HG02798 (cell line): ENCODE data around the gene MYOZ2.

Source experiments
- ATAC-seq: cut with Tn5 transposase; IDR thresholded peaks from one replicate; pipeline ENCODE4 v1.9.1; 2021; ENCODE audit warnings: mild to moderate bottlenecking; ENCODE audit not compliant: unreplicated experiment, poor library complexity

The MYOZ2 gene

DNA sequence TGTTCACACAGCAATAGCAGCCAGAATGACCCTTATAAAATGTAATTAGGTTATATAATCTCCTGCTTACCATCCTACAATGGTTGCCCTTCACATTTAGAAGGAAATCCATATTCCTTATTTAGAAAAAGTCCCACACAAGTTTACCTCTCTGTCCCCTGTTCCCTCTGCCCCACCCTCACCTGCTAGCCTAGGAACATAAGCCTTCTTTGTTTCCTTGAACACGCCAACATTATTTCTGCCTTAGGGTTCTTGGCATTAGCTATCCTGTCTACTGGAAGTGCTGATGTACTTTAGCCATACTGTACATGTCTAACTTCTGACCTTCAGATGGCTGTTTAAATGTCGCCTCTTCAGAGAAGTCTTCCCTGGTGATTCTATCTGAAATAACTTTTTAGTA, 48.5 kb downstream of the MYOZ2 start:
- ATAC-seq = no peak

DNA sequence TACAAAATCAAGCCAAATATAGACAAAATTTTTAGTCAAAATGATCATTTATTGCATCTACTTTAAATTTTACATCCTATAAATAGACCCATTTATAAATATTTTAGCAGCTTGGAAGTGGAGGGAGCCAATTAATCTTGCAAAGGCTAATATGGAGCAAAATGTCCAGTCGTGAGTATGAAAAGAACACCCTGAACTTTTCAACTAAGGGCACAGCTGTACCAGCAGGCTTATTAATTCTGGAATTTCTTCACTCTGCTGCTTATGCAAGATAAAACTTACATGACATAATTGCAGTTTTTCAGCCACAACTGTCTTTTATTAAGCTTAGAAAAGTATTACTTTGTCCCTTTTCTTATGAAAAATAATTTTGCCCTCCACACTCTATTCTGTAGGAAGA, 54.0 kb downstream of the MYOZ2 start:
- no peak for ATAC-seq

DNA sequence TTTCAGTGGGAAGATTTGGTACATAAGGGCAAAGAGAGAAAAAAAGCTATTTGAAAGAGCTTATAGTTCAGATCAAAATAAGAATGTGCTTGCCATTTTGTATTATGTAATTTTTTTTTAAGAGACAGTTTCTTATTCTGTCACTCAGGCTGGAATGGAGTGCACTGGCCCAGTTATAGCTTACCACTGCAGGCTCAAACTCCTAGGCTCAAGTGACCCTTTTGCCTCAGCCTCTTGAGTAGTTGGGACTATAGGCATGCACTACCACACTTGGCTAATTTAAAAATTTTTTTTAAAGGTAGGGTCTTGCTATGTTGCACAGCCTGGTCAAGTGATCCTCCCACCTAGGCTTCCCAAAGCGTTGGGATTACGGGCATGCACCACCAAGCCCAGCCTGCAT, 54.7 kb downstream of the MYOZ2 start:
- ATAC-seq = no peak

DNA sequence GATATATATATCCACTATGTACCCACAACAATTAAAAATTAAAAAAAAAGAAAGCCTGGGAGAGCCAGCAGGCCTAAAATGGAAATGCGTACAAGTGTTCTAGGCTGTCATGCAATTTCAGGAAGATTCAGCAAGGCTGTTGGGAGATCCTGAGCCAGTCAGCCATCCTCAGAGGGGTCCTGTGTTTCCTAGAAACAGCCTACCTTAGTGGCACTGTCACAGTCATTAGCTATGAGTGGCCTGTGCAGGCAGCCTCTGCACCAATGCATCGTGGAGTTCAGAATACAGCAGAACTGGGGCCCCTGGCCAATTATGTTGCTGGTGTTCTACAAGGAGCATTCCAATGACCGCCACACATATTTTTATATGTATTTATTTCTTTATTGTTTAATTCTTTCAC, 55.9 kb downstream of the MYOZ2 start:
- ATAC-seq = no peak

DNA sequence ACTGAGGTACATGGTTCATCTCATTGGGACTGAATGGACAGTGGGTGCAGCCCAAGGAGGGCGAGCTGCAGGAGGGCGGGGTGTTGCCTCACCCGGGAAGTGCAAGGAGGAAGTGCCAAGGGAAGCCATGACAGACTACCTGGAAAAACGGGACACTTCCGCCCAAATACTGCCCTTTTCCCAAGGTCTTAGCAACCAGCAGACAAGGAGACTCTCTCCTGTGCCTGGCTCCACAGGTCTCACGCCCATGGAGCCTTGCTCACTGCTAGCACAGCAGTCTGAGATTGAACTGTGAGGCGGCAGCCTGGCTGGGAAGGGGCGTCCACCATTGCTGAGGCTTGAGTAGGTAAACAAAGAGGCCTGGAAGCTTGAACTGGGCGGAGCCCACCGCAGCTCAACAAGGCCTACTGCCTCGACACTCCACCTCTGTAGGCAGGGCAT, 62.2 kb downstream of the MYOZ2 start:
- ATAC-seq = no peak

DNA sequence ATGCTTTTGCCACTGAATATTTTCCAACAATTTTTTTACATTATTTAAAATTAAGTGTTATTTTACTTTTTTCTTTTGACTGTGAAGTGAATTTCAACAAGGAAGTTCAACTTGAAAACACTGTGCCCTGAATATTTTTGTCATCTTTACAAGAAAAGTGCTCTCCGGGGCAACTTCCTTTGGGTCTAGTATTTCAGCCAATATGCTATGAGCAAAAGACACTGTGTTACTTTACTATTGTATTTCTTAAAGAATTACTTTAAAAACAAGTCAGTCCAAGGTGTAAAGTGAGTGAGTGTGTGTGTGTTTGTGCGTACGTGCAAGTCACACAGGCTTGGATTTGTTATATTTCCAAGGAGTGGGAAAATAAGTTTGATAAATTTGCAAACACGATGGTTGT, 69.3 kb downstream of the MYOZ2 start:
- no peak for ATAC-seq

DNA sequence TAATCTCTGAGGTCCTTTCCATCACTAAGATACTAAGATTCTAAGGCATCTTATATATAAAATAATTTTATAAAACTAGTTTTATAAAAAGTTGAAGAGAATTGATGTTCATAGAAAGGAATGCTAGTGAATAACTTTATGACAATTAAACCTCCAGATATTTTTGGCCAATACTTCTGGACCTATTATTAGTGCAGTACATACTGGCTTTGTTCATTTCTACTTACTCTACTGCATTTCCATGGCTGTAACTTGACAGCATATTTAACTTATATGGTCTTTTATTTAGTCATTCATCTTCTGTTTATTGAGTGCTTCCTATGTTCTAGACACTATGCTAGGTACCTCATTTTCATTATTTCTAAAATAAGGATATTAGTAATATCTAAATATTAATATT, 70.1 kb downstream of the MYOZ2 start:
- ATAC-seq = no peak

DNA sequence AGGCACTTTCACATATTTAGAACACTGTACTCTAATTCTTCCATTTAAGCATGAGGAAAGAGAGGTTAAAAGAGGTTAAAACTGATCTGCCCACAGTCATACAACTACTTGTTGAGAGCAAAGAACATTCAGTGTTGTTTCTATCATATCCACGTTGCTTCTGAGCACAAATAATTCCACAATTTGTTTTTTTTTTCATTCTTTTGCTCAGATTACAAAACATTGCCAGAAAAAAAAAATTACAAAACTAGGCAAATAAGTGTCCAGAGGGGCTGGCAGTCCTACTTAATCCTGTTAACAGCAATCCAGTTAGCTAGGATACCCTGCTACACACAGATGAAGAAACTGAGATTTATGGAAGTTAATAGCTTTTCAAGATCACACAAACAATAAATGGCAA, 70.5 kb downstream of the MYOZ2 start:
- no peak for ATAC-seq

DNA sequence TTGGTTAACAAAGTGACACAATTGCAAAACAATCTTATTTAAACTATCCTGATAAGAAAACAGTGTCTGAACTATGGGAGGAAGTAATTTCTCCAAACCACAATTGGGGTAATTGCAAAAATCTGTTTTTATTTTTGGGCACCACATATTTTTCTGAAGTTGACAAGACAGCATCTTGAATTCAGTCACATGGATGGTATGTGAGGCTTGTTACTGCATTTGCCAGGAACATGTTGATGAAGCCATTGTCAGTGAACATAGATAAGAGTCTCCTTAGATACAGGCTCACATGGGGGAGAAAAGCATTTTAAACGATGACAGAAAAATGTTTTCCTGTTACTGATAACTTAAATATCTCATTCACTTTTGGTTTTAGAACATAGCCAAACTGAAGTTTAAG, 71.4 kb downstream of the MYOZ2 start:
- no peak for ATAC-seq

DNA sequence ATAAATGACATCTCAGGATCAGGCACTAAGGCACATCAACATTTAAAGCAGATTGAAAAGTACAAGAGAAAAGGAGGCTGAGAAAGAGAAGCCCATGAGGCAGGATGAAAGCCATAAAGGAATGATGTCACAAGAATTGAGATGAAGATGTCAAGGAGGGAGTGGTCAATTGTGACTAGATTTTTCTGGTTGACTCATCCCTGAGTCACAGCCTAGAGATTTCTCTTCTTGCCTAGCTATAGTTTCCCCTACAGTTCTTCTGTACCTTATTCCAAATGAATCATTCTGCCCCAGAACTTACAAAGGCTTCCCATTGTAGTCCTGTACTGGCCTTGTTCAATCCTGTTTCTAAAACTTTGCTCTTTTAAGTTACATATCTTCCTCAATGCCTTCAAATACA, 73.4 kb downstream of the MYOZ2 start:
- ATAC-seq = no peak

DNA sequence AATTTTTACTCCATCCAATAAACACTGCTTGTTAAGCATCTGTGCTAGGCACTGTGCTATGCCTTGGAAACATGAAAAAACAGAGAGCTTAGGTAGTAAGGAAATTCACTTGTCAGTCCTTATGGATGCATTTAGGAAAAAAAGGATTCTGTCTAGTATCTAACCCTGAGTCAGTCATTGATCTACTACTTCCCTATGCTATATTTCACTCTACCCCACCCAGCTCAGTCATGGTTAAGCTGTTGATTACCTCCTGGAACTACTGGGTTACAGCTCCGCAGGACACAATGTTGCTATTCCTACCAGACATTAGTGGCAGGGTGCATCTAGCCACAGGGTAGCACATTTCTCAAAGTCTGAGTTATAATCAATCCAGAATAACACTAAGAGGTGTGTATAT, 74.0 kb downstream of the MYOZ2 start:
- ATAC-seq = no peak

DNA sequence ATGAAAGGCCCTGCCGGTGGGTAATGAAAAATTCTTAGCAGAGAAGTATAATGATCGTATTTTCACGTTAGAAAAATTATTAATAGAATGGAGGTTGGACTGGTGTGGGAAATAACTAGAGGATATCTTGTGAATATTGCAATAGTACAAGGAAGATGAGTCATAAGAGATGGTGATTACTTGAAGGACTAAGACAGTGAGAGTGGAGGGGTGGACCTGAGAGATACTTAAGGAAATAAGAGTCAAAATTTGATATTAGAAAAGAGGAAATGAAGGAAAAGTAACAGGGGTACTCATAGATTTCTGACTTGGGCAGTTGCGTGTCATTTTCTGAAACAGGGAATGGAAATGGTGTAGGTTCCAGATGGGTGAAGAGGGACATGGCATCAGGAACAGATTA, 75.1 kb downstream of the MYOZ2 start:
- ATAC-seq = no peak

DNA sequence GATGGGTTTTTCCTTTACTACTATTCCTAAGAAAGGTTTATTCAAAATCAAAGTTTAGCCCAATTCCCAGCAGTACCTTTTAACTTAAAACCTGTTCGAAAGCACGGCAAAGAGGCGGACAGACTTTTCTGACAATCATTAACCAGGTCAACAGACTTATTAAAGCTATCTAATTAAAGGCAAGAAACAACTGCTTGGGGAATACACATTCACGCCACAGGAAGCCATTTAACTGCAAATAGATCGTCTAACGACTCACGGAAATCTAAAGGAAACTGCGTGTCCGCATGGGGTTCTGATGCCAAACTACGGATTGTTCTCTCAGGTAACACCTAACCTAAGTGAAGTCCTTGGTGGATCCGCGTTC, 76.2 kb downstream of the MYOZ2 start:
- peak; percentile 11 for ATAC-seq

DNA sequence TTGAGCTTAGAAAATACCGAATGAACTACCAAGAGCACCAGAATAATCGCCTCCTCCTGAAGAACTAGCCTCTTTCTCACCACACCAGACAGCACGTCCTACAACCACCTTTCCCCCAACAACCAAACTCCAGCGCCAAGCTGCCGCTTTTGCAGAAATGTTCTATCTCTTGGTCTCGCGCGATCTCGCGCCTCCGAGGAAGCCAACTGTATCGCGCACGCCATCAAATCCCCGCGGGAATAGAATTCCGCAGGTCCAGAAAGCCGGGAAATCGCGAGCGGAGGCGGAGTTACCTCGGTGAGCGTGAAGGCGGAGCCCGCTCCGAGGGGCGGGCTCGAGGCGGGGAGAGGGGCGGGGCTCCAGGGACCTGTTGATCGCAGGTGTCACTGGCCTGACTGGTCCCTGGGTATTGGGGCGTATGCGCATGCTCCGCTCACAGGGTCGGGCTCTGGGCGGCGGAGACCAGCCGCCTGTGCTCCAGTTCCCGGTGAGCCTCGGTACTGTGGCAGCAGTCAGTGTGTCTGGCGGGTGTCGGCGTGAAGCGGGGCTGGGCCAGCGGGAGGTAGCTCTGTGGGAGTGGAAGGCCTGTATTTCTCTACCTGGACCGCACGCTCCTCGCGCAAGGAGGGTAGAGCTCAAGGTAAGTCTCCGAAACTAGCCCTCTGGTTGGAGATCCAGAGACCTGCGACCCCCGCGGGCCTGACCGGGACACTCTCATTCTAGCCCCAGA, 76.8 kb downstream of the MYOZ2 start, which contains the start of gene USP53:
TSS of gene USP53 (plus strand) at position 480 of the 730 bp plus-strand sequence. CDS start 27,047 bp downstream, outside the sequence.
- ATAC-seq = peak; percentile 96

DNA sequence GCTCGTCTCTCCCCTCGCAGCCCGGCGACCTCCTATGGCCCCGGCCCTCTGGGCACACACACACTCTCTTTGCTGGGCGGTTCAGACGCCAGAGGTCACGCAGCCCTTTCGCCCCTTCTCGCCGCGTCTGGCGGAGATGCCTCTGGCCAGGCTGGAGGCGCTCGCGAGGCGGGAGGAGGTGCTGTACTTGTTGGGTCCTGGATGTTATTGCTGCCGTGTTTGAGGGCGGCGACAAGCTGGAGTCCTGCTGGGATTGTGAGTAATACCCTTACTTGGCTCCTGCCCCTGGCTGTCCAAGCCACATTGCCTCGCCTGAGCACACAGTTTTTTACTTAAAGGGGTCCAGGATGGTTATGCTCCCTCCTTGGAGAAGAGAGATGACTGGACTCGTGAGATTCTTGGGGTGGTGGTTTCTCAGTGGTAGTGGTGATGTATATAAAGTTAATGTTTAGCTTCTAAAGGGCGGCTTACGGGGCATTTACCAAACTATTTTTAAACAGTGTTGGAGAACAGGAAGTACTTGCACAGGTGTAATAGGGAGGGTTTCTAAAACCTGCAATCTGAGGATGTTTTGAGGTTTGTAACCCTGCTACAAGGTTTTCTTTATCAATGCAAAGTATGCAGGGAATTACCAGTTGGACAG, 77.5 kb downstream of the MYOZ2 start:
- peak; percentile 61 for ATAC-seq

DNA sequence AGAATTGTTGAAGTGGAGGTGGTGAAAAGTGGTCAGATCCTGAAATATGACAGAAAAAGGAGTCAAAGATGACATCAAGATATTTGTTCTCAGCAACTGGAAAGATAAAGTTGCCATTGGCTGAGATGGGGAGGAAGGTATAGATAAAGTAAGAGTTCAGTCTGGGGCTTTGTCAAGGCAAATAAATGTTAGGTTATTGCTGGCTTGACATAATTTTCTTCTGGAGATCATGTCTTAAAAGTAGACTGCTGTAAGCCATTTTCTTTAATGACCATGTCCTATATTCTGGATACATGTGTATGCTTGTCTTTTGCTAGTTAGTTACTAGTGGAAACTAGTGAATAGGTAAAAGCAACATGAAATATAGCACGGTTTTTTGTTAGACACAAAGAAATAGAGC, 82.5 kb downstream of the MYOZ2 start:
- ATAC-seq = no peak

DNA sequence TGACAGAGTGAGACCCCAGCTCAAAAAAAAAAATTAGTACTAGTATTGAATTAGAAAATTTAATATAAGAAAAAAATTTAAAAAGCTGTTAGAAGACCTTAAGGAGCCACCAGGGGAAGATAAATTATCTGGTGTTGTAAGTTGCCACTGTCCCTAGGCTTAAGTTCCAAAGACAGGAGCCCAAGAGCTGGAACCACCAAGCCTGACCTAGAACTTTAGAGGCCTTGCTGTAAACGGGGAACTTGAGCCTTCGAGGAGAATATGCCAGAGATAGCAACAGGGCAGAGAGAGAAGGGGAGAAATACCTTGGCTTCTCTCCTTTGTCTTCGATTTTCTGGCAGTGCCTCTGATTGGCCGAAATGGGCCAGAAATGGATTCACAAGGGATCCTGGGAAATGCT, 85.8 kb downstream of the MYOZ2 start:
- no peak for ATAC-seq

DNA sequence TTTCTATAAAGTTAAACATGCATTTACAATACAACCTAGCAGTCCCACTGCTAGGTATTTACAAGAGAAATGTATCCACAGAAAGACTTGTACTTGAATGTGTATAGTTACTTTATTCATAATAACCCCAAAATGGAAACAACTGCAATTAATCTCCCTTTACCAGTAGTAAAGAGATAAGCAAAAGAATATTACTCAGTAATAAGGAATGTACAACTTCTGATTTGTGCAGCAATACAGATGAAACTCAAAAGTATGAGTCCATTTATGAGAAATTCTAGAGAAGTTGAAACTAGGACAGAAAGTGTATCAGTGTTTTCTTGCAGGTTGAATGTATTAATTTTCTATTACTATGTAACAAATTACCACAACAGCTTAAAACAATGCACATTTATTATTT, 92.1 kb downstream of the MYOZ2 start:
- ATAC-seq = no peak

DNA sequence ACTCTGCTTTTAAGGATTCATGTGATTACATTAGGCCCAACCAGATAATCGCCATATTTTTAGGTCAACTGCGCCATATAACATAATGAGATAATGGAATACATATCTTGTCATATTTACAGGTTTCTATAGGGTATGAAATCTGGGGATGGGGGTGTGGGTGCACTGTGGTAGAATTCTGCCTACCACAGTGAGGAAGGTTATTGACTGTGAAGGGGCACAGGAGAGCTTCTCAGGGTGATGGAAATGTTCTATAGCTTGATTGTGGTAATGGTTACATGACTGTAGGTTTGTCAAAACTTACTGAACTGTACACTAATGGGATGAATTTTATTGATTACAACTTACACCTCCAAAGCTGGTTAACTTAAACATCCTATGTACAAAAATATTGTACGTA, 92.8 kb downstream of the MYOZ2 start:
- no peak for ATAC-seq

DNA sequence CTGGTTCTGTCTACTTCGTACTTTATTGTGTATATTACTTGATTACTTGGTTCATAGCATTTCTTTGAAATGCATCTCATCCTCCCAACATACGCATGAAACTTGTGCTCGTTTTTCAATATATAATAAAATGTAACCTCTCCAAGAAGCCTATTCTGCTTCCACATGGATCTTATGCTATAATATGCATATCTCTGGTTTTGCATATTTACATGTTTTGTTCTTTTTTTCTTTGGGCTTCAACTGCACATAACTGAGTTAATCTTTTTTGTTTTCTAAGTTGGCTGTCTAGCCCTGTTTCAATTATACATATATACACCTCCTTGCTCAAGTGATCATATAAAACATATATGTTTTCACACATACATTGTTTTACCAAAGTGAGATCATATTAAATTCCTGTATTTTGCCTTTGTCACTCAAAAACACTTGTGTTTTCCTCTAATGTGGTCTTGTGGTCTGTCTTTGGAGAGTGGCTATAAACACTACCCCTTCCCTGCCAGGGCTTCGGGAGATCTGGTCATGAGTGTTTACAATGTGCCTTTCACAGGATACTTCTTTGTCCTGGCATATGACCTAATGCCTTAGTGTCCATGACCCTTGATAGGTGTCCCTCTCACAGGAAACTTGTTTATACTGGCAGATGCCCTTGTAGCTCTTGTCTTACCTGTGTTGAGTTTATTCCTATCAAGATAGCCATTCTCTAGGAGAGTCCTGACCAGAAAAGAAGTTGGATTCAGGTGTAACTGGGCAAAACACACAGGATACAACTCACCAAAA, 94.5 kb downstream of the MYOZ2 start:
- no peak for ATAC-seq

DNA sequence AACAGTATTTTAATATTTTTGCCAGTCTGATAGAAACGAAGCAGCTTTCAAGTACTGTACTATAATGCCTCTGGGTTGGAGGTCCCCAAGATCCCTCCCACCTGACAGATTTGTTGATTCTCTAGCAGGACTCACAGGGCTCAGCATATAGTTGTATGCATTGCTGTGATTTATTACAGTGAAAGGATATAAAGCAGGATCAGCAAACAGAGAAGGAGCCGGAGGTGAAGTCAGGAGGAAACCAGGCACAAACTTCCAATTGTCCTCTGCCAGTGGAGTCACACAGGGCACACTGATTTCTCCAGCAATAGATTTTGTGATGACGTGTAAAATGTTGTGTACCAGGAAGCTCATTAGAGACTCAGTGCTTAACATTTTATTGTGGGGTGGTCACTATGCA, 95.9 kb downstream of the MYOZ2 start:
- ATAC-seq = no peak
